ENCODE measurements around the gene SLC38A10.

GRCh38 chr17:81197409-81197795, 97.7 kb downstream of the SLC38A10 start:
- TF ChIP-seq CTCF (IDR thresholded peaks at IDR 0.05) (no peak), POLR2A (IDR thresholded peaks at IDR 0.05) (no peak)
